Left lung (tissue), 10 donors: ENCODE results near the gene PLEKHA1. TPM values are rescaled to one million over a fixed set of nuclear protein-coding genes. Genes with fewer than 3 reads are reported as not detected.
A peak's percentile ranks its signal among the peaks of the same experiment; 100 is the strongest.

Experiments
- ATAC-seq: fragments of 200-7000 bp; cut with Tn5 transposase; one replicate; pipeline ENCODE4 v1.9.1; 2020; ENCODE audit warnings: moderate library complexity
- DNase-seq, 4 donors: peaks; one replicate each; pipeline ENCODE4 v3.0.0-alpha.2; 2013 to 2020
- H3K27ac ChIP-seq, 2 donors: fragments of 200-600 bp; sonication (generic) in 1 of 2; one replicate each; pipeline versions ENCODE4 v1.5.0 to v1.8.0; 2020 to 2021
- H3K27me3 ChIP-seq, 2 donors: fragments of 200-600 bp; sonication (generic) in 1 of 2; one replicate each; pipeline versions ENCODE4 v1.5.0 to v1.8.0; 2020 to 2021
- H3K36me3 ChIP-seq, 2 donors: fragments of 200-600 bp; sonication (generic) in 1 of 2; one replicate each; pipeline versions ENCODE4 v1.5.0 to v1.8.0; 2020 to 2021
- H3K4me1 ChIP-seq, 2 donors: fragments of 200-600 bp; one replicate each; pipeline ENCODE4 v1.8.0; 2021
- H3K4me3 ChIP-seq, 2 donors: fragments of 200-600 bp; sonication (generic) in 1 of 2; one replicate each; pipeline versions ENCODE4 v1.5.0 to v1.8.0; 2020 to 2021; ENCODE audit warnings: mild to moderate bottlenecking in 1 of 2
- H3K9me3 ChIP-seq, 2 donors: fragments of 200-600 bp; sonication (generic) in 1 of 2; one replicate each; pipeline versions ENCODE4 v1.5.0 to v1.8.0; 2020 to 2021
- CTCF ChIP-seq, 2 donors: fragments of 200-600 bp; sonication (generic) in 1 of 2; IDR thresholded peaks; one replicate each; pipeline versions ENCODE4 v1.5.0 to v1.8.0; 2021; ENCODE audit warnings: antibody characterized with exemption in 2 of 2
- intact Hi-C, 2 donors: fragments of 100-400 bp; cut with DNase I; formaldehyde crosslinking; loops; one replicate each; pipeline versions ENCODE4 v1.11.2 to v1.14.2; 2022
- polyA plus RNA-seq, 6 donors: library from polyadenylated mRNA; unstranded; fragments of 120-200 nt; gene quantifications; one replicate each; pipeline ENCODE4 v1.2.1, GENCODE V29; 2013; ENCODE audit not compliant: insufficient read length in 6 of 6
- total RNA-seq, 2 donors: library from RNA; stranded (reverse); fragmentation: NEBNext Ultra II Directional; extraction: Animal tissue kit (Norgen Biotek cat#: 25700); gene quantifications; one replicate each; pipeline ENCODE4 v1.2.1, GENCODE V29; 2021
- donor health status: DM: no; HTN: yes; CAD: no.
- donor health status: DM: no; HTN: no; CAD: no.

The PLEKHA1 gene
- total and polyA plus RNA-seq, 8 donors: 40.5 to 57.9 (median 43.4) TPM

GRCh38 chr10:122333037-122333436 lies 41.5 kb upstream of the PLEKHA1 start:
- intact Hi-C loops: no loop called here
- no peak for ATAC-seq

GRCh38 chr10:122336332-122336731 lies 38.2 kb upstream of the PLEKHA1 start:
- Histone ChIP-seq H3K4me3 (no peak overlapping the region), H3K4me1 (no peaks in the 10 kb centered on the region), H3K9me3 (no peaks in the 10 kb centered on the region), H3K27me3 (peaks cover 0 to 9% of the 10 kb centered on the region in 2 donors), H3K36me3 (no peaks in the 10 kb centered on the region), H3K27ac (no peak overlapping the region)
- intact Hi-C loops: no loop called here
- TF ChIP-seq CTCF (IDR thresholded peaks at IDR 0.05): no peak
- DNase-seq (no peak), ATAC-seq (no peak)

More at GRCh38 chr10:122333037-122333436, 41.5 kb upstream of the PLEKHA1 start:
- no peak for DNase-seq
- Histone ChIP-seq H3K4me1 (no peaks in the 10 kb centered on the region), H3K27me3 (peaks cover 0 to 10% of the 10 kb centered on the region in 2 donors), H3K36me3 (no peaks in the 10 kb centered on the region), H3K27ac (no peak overlapping the region), H3K4me3 (no peak overlapping the region), H3K9me3 (no peaks in the 10 kb centered on the region)
- TF ChIP-seq CTCF (IDR thresholded peaks at IDR 0.05): no peak

- H3K27me3 ChIP-seq: peaks cover 0 to 2% of the 10 kb centered on the region in 2 donors
- no peak for ATAC-seq
- H3K4me1 ChIP-seq: no peaks in the 10 kb centered on the region
- H3K4me3 ChIP-seq: no peak overlapping the region
- no peaks in the 10 kb centered on the region for H3K9me3 ChIP-seq
- TF ChIP-seq CTCF (IDR thresholded peaks at IDR 0.05): no peak
- no peak for DNase-seq
- H3K27ac ChIP-seq: no peak overlapping the region
- H3K36me3 ChIP-seq: no peaks in the 10 kb centered on the region
- intact Hi-C loops: no loop called here
Measured at GRCh38 chr10:122336961-122337360, 37.5 kb upstream of the PLEKHA1 start.

GRCh38 chr10:122338609-122339441 lies 35.7 kb upstream of the PLEKHA1 start:
- no peak for DNase-seq
- Histone ChIP-seq H3K27ac (no peak overlapping the region), H3K27me3 (no peaks in the 10 kb centered on the region), H3K4me3 (no peak overlapping the region), H3K9me3 (no peaks in the 10 kb centered on the region), H3K36me3 (no peaks in the 10 kb centered on the region), H3K4me1 (no peaks in the 10 kb centered on the region)
- no peak for ATAC-seq
- no peak for TF ChIP-seq CTCF (IDR thresholded peaks at IDR 0.05)
- intact Hi-C loops: no loop called here

GRCh38 chr10:122341141-122341810 lies 33.2 kb upstream of the PLEKHA1 start:
- no peaks in the 10 kb centered on the region for H3K27me3 ChIP-seq
- ATAC-seq (peak; percentile 50), DNase-seq (peak in 1 of 4 donors; percentile 15)
- no peak overlapping the region for H3K27ac ChIP-seq
- no peaks in the 10 kb centered on the region for H3K9me3 ChIP-seq
- H3K4me1 ChIP-seq: no peaks in the 10 kb centered on the region
- TF ChIP-seq CTCF (IDR thresholded peaks at IDR 0.05): no peak
- H3K36me3 ChIP-seq: no peaks in the 10 kb centered on the region
- intact Hi-C loops: loop anchor here in 1 of 2 donors (10.0 kb wide), 2 partner anchors 94 to 224 kb away; partner anchors contain the start of gene DMBT1
- no peak overlapping the region for H3K4me3 ChIP-seq
